Upper lobe of right lung (tissue), 1 donor: ENCODE results near the gene RNF144A. TPM values are rescaled to one million over a fixed set of nuclear protein-coding genes. Genes with fewer than 3 reads are reported as not detected.
A peak's percentile ranks its signal among the peaks of the same experiment; 100 is the strongest.

Source experiments
- ATAC-seq: fragments of 200-7000 bp; cut with Tn5 transposase; one replicate; pipeline ENCODE4 v1.9.1; 2020; ENCODE audit warnings: mild to moderate bottlenecking, moderate library complexity
- DNase-seq: peaks from one replicate; pipeline ENCODE4 v3.0.0-alpha.2; 2020
- H3K27ac ChIP-seq: fragments of 200-600 bp; one replicate; pipeline ENCODE4 v1.8.0; 2022
- H3K27me3 ChIP-seq: fragments of 200-600 bp; one replicate; pipeline ENCODE4 v1.8.0; 2022; ENCODE audit warnings: mild to moderate bottlenecking
- H3K36me3 ChIP-seq: fragments of 200-600 bp; one replicate; pipeline ENCODE4 v1.8.0; 2022
- H3K4me1 ChIP-seq: fragments of 200-600 bp; one replicate; pipeline ENCODE4 v1.8.0; 2022
- H3K4me3 ChIP-seq: fragments of 200-600 bp; one replicate; pipeline ENCODE4 v1.8.0; 2022; ENCODE audit warnings: mild to moderate bottlenecking
- H3K9me3 ChIP-seq: fragments of 200-600 bp; one replicate; pipeline ENCODE4 v1.8.0; 2022
- intact Hi-C: fragments of 100-400 bp; cut with DNase I; formaldehyde crosslinking; loops from one replicate; pipeline ENCODE4 v1.11.0; 2022
- total RNA-seq: library from RNA; stranded (reverse); fragmentation: NEBNext Ultra II Directional; extraction: Animal tissue kit (Norgen Biotek cat#: 25700); gene quantifications from one replicate; pipeline ENCODE4 v1.2.1, GENCODE V29; 2021
- TF ChIP-seq, protein P1 (sequence below): fragments of 200-600 bp; IDR thresholded peaks from one replicate; pipeline ENCODE4 v1.8.0; 2022; ENCODE audit warnings: antibody characterized with exemption
- donor health status: DM: no; HTN: yes; CAD: no; lungs with severe emphysema.

RNF144A gene
- total RNA-seq, 1 donor from 2014 or later, result 16.0 TPM

DNA sequence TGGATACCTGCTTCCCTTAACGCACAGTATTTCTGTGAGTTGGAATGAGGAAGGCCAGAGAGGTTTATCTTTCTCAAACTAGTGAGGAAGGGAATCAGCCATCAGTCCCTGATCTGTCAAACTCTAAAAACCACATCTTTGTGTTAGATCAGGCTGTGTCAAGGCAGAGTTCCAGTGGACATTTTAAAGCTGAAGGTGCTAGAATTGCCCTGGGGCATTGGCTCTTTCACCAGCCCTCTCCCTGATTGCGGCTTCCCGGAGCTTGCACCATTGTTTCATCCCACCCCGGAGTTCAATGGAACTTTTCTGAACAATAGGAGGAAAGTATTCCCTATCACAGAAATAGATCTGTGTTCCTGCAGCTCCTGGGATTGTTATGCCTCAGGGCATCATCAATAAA, 110.2 kb downstream of the RNF144A start:
- TF ChIP-seq, protein P1, sequence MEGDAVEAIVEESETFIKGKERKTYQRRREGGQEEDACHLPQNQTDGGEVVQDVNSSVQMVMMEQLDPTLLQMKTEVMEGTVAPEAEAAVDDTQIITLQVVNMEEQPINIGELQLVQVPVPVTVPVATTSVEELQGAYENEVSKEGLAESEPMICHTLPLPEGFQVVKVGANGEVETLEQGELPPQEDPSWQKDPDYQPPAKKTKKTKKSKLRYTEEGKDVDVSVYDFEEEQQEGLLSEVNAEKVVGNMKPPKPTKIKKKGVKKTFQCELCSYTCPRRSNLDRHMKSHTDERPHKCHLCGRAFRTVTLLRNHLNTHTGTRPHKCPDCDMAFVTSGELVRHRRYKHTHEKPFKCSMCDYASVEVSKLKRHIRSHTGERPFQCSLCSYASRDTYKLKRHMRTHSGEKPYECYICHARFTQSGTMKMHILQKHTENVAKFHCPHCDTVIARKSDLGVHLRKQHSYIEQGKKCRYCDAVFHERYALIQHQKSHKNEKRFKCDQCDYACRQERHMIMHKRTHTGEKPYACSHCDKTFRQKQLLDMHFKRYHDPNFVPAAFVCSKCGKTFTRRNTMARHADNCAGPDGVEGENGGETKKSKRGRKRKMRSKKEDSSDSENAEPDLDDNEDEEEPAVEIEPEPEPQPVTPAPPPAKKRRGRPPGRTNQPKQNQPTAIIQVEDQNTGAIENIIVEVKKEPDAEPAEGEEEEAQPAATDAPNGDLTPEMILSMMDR, result no peak
- intact Hi-C loops, result loop anchor here (10.0 kb wide), 1 partner anchor 113 kb away; the partner anchor contains the start of gene RNF144A
- Histone ChIP-seq H3K27ac (peak overlapping the region; percentile 32), H3K4me3 (no peak overlapping the region), H3K27me3 (no peaks in the 10 kb centered on the region), H3K36me3 (no peaks in the 10 kb centered on the region), H3K9me3 (no peaks in the 10 kb centered on the region), H3K4me1 (peaks cover 10% of the 10 kb centered on the region)
- ATAC-seq (no peak), DNase-seq (no peak)

DNA sequence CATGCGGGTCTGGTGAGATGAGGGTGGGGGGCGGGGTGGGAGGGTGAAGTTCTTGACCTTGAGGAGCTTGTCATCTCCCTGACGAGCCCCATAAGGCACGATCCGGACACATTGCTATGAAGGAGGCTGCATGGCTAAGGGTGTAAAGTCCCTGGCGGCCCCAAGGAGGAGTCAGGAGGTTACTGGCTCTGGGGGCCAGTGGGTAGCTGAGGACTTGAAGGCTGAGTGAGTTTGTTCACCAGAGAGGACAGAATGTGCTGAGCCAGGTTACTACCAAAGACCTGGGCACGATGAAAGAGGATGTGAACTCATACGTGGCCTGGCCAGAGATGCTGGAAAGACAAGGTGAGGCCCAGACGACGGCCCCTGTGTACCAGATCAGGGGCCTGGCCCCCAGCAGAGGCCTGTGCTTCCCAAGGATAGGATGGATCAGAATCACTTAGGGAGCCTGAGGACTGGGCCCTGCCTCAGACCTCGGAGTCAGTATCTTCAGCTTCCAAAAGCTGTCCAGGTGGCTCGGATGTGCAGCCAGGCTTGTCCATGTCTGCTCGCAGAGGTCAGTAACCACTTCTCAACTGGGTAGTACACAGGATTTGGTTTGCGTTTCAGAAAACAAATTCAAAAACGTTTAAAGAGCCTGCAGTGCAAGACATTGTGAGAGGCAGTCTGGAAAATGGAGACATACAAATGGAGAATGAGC, 110.9 kb downstream of the RNF144A start:
- no peak overlapping the region for H3K27ac ChIP-seq
- no peaks in the 10 kb centered on the region for H3K36me3 ChIP-seq
- intact Hi-C loops, result loop anchor here (10.0 kb wide), 1 partner anchor 113 kb away; the partner anchor contains the start of gene RNF144A
- TF ChIP-seq, protein P1, result no peak
- no peaks in the 10 kb centered on the region for H3K27me3 ChIP-seq
- ATAC-seq (no peak), DNase-seq (no peak)
- H3K4me1 ChIP-seq, result peaks cover 10% of the 10 kb centered on the region
- no peak overlapping the region for H3K4me3 ChIP-seq
- no peaks in the 10 kb centered on the region for H3K9me3 ChIP-seq

DNA sequence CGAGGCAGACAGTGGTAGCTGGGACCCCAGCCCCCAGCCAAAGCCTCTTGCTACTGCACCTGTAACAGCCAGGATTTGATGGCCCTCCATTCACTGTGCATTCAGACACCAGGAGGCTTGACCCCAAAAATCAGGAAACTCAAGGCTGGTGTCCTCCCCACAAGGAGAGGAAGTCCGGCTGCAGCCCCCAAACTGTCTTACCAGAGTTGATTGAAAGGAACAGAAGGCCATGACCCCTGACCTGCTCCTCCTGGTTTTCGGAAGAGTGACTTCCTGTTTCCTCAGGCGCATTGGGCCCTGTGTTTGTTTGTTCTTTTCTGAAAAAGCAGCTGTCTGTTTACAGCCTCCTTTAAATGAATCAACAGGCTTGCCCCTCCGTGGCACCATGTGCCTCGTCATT, 111.6 kb downstream of the RNF144A start:
- no peaks in the 10 kb centered on the region for H3K9me3 ChIP-seq
- peak overlapping the region; percentile 30 for H3K27ac ChIP-seq
- no peak for DNase-seq
- no peaks in the 10 kb centered on the region for H3K36me3 ChIP-seq
- H3K27me3 ChIP-seq, result no peaks in the 10 kb centered on the region
- intact Hi-C loops, result loop anchor here (10.0 kb wide), 1 partner anchor 114 kb away; the partner anchor contains the start of gene RNF144A
- ATAC-seq, result no peak
- H3K4me1 ChIP-seq, result peaks cover 13% of the 10 kb centered on the region
- TF ChIP-seq, protein P1, result no peak
- no peak overlapping the region for H3K4me3 ChIP-seq

DNA sequence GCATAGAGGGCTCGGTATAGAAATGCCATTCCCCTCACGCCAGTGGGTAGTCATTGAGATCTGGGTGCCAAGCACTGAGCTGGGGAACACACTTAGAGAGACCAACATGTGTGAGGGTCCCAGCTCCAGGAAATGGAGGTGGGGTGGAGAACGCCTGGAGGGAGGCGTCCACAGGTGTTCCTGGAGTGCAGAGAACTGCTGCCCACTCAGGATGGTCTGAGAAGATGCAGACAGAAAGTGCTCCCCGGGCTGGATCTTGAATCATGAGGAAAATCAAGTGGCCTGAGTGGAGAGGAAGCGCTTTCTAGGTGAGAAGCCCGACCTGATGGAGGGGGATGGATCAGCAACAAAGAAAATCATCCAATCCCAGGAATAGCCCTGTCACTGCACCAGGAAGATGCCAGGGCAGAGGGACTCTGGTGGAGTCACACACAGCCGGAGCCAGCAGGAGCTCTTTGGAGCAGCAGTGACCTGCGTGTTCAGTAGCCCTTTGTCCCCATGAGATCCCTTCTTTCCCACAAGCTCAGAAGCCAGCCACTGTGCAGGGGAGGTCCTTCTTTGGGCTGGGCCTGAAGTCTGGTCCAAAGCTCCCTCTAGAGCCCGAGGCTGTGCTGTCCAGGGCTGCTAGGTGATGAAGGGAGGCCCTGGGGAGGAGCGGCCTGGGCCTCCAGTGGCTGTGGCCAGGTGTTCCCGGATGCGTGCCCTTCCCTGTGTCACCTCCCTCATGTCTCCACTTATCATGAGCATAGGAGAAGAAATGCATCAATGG, 112.3 kb downstream of the RNF144A start:
- H3K4me3 ChIP-seq, result no peak overlapping the region
- H3K9me3 ChIP-seq, result no peaks in the 10 kb centered on the region
- H3K36me3 ChIP-seq, result no peaks in the 10 kb centered on the region
- H3K27me3 ChIP-seq, result no peaks in the 10 kb centered on the region
- peaks cover 19% of the 10 kb centered on the region for H3K4me1 ChIP-seq
- intact Hi-C loops, result loop anchor here (10.0 kb wide), 1 partner anchor 115 kb away; the partner anchor contains the start of gene RNF144A
- no peak for DNase-seq
- TF ChIP-seq, protein P1, result no peak
- H3K27ac ChIP-seq, result no peak overlapping the region
- ATAC-seq, result no peak

DNA sequence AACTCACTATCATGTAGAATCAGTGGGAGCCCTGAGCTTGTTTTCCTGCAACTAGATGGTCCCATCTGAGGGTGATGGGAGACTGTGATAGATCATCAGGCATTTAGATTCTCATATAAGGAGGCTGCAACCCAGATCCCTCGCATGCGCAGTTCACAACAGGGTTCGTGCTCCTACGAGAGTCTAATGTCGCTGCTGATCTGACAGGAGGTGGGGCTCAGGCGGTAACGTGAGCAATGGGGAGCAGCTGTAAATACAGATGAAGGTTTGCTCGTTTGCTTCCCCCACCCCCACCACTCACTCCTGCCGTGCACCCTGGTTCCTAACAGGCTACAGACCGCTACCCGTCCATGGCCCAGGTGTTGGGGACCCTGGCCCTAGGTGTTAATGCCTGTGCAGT, 113.6 kb downstream of the RNF144A start:
- Histone ChIP-seq H3K27ac (no peak overlapping the region), H3K4me1 (peaks cover 19% of the 10 kb centered on the region), H3K27me3 (no peaks in the 10 kb centered on the region), H3K36me3 (no peaks in the 10 kb centered on the region), H3K4me3 (no peak overlapping the region), H3K9me3 (no peaks in the 10 kb centered on the region)
- no peak for ATAC-seq
- TF ChIP-seq, protein P1, result no peak
- DNase-seq, result no peak
- intact Hi-C loops, result no loop called here
